GM18502 (cell line): ENCODE results near the gene HYAL2.
"Not testable (repeated sequence)": the region's sequence is repeated elsewhere in the genome, so short reads cannot be mapped to it uniquely, and the experiment has no call there.

Experiments
- ATAC-seq: cut with Tn5 transposase; IDR thresholded peaks from one replicate; pipeline ENCODE4 v1.9.1; 2021; ENCODE audit warnings: mild to moderate bottlenecking; ENCODE audit not compliant: unreplicated experiment, poor library complexity

Gene HYAL2

GRCh38 chr3:50317300-50317699 lies 5.2 kb downstream of the HYAL2 start:
- no peak for ATAC-seq

GRCh38 chr3:50316657-50317242 lies 5.8 kb downstream of the HYAL2 start:
- no peak for ATAC-seq

- no peak for ATAC-seq
Observed at GRCh38 chr3:50314816-50315215, 7.7 kb downstream of the HYAL2 start.

GRCh38 chr3:50314342-50314741 lies 8.2 kb downstream of the HYAL2 start:
- ATAC-seq = no peak

- not testable (repeated sequence) for ATAC-seq
Observed at GRCh38 chr3:50312041-50312440, 10.5 kb downstream of the HYAL2 start.

- no peak for ATAC-seq
Observed at GRCh38 chr3:50304601-50305000, 17.9 kb downstream of the HYAL2 start.

- ATAC-seq = no peak
Observed at GRCh38 chr3:50303013-50303815, 19.3 kb downstream of the HYAL2 start, which contains the start of gene HYAL1. TSS of gene HYAL1 (minus strand) at chr3:50303574. CDS start at chr3:50302956, 618 bp downstream.

- ATAC-seq = no peak
Observed at GRCh38 chr3:50302095-50303012, 20.2 kb downstream of the HYAL2 start.

- ATAC-seq = no peak
Observed at GRCh38 chr3:50300681-50301254, 21.8 kb downstream of the HYAL2 start.

GRCh38 chr3:50299929-50300680 lies 22.4 kb downstream of the HYAL2 start:
- ATAC-seq = no peak

- ATAC-seq = no peak
Observed at GRCh38 chr3:50299638-50299928, 23.0 kb downstream of the HYAL2 start.

- ATAC-seq = peak; percentile 82
Observed at GRCh38 chr3:50298836-50299637, 23.5 kb downstream of the HYAL2 start, which contains the start of the genes HYAL3 and NAA80. TSS of gene HYAL3 (minus strand) at chr3:50299405. CDS start at chr3:50295602, 3,803 bp downstream. TSS of gene NAA80 (minus strand) at chr3:50299405. CDS start at chr3:50297463, 1,942 bp downstream.

GRCh38 chr3:50297896-50298725 lies 24.4 kb downstream of the HYAL2 start:
- no peak for ATAC-seq

GRCh38 chr3:50297384-50297775 lies 25.2 kb downstream of the HYAL2 start:
- no peak for ATAC-seq

GRCh38 chr3:50296721-50297383 lies 25.7 kb downstream of the HYAL2 start:
- ATAC-seq = no peak

GRCh38 chr3:50295553-50296431 lies 26.8 kb downstream of the HYAL2 start:
- ATAC-seq = no peak
